ES-I3 (cell line): ENCODE data around the gene IWS1.
"Not testable (repeated sequence)": the region's sequence is repeated elsewhere in the genome, so short reads cannot be mapped to it uniquely, and the experiment has no call there.

Experiments
- H3K36me3 ChIP-seq: 2 replicates; pipeline ENCODE4 v1.6.1; 2013; ENCODE audit warnings: mild to moderate bottlenecking, low read length, control low read depth, moderate library complexity; ENCODE audit not compliant: insufficient read depth
- H3K4me1 ChIP-seq: 2 replicates; pipeline ENCODE4 v1.6.1; 2013; ENCODE audit warnings: mild to moderate bottlenecking, control low read depth, low read length; ENCODE audit not compliant: insufficient read depth
- H3K9ac ChIP-seq: 2 replicates; pipeline ENCODE4 v1.6.1; 2013; ENCODE audit warnings: low read depth, mild to moderate bottlenecking, low read length, moderate library complexity
- H3K9me3 ChIP-seq: 2 replicates; pipeline ENCODE4 v1.6.1; 2013; ENCODE audit warnings: mild to moderate bottlenecking, low read length, moderate library complexity; ENCODE audit not compliant: control insufficient read depth, insufficient read depth

IWS1 gene

DNA sequence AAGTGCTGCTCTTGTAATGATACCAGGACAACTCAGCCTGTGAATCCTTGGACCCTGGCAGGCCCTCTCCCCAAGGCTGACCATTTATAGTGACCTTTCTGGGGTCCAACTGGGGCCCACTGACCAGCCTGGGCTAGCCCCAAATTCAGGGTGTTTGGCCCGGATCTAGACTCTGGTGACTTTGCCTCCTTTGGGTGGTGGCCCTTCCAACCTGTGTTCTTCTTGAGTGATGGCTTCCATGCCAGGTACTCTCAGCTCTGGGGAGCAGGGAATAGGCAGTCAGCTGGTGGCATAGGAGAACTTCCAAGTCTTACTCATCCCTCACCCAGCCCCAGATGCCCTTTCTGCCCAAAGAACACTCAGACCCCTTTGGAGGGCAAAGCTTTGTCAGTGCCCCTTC is 19.5 kb upstream of the IWS1 start:
- H3K9me3 ChIP-seq = no peaks in the 10 kb centered on the region
- no peaks in the 10 kb centered on the region for H3K4me1 ChIP-seq
- no peak overlapping the region for H3K9ac ChIP-seq
- no peaks in the 10 kb centered on the region for H3K36me3 ChIP-seq

DNA sequence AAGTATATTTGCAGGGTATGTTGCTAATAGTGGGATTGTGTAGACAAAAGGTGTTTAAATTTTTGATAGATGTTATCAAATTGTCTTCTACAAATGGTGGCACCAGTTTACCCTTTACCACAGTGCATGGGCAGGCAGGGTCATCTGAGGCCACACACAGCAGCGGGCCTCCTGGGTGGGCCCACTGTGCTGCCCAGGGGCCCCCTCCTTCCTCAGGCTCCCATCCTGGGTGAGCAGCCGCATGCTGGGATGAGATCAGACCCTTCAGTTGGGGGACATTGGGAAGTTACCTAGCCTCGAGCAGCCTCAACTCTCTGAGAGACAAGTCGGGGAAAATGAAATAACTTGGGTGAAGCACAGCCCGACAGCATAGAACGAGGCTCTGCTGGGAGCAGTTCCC is 18.9 kb upstream of the IWS1 start:
- no peak overlapping the region for H3K9ac ChIP-seq
- no peaks in the 10 kb centered on the region for H3K4me1 ChIP-seq
- no peaks in the 10 kb centered on the region for H3K9me3 ChIP-seq
- no peaks in the 10 kb centered on the region for H3K36me3 ChIP-seq

DNA sequence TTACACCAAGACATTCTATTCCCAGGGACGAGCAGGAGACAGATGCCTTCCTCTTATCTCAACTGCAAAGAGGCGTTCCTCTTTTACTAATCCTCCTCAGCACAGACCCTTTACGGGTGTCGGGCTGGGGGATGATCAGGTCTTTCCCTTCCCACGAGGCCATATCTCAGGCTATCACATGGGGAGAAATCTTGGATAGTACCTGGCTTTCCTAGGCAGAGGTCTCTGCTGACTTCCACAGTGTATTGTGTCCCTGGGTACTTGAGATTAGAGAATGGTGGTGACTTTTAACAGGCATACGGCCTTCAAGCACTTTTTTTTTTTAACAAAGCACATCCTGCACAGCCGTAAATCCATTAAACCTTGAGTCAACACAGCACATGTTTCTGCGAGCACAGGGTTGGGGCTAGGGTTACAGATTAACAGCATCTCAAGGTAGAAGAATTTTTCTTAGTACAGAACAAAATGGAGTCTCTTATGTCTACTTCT is 16.8 kb upstream of the IWS1 start:
- H3K9ac ChIP-seq, H3K9me3 ChIP-seq, H3K36me3 ChIP-seq, H3K4me1 ChIP-seq: not testable (repeated sequence)

DNA sequence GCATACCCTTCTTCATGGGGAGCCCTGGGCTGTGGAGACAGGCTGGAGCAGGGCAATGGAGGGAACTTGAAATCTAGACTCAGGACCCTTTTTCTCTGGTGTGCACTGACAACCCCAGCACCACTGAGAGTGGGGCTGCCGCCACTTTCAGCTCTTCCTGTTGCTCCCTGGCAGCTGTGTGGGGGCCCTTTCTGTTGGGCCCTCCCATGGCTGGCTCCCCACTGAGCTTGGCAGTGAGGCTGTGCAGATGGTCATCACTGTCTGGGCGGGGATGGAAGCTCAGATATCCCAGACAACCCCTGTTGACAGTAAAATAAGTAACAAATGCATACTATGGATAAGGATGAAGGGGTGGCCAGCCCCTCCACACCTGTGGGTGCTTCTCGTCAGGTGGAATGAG is 15.9 kb upstream of the IWS1 start:
- no peaks in the 10 kb centered on the region for H3K36me3 ChIP-seq
- no peak overlapping the region for H3K9ac ChIP-seq
- no peaks in the 10 kb centered on the region for H3K4me1 ChIP-seq
- H3K9me3 ChIP-seq = no peaks in the 10 kb centered on the region

DNA sequence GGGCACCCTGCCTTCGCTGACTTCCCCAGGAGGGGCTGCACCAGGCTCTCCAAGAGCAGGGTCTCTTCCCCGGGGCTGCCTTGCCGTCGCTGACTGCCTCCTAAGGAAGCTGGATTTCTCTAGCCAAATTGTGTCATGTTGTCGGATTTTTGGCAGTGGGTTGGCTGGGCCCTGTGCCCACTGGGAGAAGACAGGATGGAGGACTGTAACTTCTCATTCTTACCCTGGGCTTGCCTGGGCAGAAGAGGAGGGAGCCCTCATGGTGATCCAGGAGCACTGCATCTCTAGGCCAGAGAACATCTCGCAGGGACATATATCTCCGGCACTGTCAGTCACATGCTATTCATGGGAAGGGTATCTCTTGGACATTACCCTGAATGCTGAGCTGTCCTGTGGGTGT is 15.5 kb upstream of the IWS1 start:
- Histone ChIP-seq H3K9me3 (no peaks in the 10 kb centered on the region), H3K9ac (no peak overlapping the region), H3K36me3 (no peaks in the 10 kb centered on the region), H3K4me1 (no peaks in the 10 kb centered on the region)

DNA sequence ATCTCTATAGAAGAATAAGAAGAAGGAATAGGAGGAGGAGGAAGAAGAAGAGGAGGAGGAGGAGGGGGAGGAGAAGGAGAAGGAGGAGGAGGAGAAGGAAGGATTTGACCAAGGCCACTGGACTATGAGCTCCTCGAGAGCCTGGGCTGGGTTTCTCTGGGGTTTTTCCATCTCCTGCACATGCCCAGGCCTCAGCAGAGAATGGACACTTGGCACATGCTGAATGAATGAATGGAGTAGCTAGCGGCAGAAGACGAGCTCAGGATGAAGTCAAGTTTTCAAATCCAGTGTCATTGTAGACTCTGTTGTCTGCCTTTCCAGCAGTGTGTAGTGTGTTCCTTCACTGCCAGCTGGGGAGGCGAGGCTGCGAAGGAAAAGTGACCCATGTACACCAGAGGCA is 11.4 kb upstream of the IWS1 start:
- no peak overlapping the region for H3K9ac ChIP-seq
- no peaks in the 10 kb centered on the region for H3K9me3 ChIP-seq
- H3K4me1 ChIP-seq = no peaks in the 10 kb centered on the region
- no peaks in the 10 kb centered on the region for H3K36me3 ChIP-seq

DNA sequence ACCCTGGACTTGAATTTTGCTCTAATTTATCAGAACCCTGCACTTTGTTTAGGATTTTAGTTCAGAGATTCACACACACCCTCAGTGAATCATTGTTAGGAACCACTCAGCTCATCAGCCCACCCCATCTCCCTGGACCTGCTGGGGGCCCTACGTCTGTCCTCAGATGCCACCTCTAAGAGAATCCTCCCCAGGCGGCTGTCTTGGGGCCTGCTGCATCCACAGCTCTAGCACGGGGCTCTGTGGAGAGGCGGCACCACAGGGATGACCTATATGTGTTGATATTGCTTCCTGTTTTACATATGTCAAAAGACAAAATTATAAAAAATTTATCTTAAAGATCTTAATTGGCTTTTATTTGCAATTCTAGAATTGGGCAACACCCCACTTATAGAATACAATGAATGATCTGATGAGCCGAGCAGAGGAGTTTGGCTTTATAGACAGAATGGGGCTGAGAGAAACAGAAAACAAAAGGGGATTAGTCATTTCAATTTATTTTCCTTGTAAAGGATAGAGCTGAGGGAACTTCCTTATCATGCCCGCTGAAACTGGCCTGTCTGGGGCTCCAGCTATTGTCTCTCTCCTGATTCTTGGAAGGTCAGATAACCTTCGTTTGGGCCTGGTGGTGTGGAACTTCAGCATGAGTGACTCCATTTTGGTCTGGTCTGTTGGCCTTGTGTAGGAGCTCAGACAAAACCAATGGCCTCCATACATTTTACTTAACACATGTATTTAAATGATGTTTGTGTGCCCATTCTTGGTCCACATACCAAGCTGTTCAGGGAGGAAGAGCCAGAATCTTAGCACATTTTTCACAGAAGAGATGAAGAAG is 10.6 kb upstream of the IWS1 start:
- H3K36me3 ChIP-seq = no peaks in the 10 kb centered on the region
- H3K9ac ChIP-seq = no peak overlapping the region
- H3K4me1 ChIP-seq = no peaks in the 10 kb centered on the region
- no peaks in the 10 kb centered on the region for H3K9me3 ChIP-seq

DNA sequence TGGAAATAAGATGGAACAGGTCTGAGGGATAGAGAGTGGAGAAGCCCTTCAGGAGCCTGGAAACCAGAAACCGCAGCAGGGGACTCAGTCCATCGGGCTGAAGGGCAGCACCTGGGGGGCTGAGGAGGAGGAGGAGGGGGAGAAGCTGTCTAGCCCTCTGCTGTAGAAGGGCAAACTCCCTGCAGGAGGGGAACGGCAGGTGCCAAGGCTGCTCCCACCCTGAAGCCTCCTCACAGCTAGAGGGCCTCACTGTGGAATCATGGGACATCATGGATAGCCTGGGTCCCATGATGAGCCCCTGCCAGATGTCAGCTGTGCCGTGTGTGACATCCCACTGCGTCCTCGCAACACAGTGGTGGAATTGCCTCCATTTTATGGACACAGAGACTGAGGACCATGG is 9.6 kb upstream of the IWS1 start:
- H3K9ac ChIP-seq = no peak overlapping the region
- H3K4me1 ChIP-seq = no peaks in the 10 kb centered on the region
- H3K9me3 ChIP-seq = no peaks in the 10 kb centered on the region
- H3K36me3 ChIP-seq = no peaks in the 10 kb centered on the region

DNA sequence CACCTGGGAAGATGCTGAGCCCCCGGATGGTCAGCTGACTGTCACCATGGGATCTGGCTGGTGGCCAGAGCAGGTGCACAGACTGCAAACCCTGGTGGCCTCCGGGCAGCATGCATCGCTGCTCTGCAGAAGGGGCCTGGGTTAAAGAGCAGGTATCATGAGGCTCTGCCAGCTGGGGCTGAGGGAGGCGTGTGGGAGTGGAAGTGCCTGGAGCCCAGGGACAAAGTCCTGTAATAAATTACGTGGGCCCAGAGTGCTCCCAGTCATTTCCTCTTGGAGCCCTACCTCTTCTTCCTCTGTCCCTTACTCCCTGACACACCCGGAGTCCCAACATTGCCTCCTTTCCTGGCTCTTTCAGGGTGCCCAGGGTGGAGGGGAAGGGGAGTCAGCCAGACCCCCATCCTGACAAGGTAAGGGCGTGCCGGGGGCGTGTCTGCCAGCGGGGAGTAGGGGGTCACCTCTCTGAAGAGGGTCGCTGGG is 9.2 kb upstream of the IWS1 start, which contains the start of gene MYO7B:
MYO7B (plus strand) TSS at position 262 of the 480 bp plus-strand sequence. CDS start 24,040 bp downstream, outside the sequence.
- no peak within 1 kb of the TSS for H3K9ac ChIP-seq
- no peaks in the 10 kb centered on the region for H3K9me3 ChIP-seq
- no peaks in the 10 kb centered on the region for H3K4me1 ChIP-seq
- H3K36me3 ChIP-seq = no peaks in the 10 kb centered on the region

DNA sequence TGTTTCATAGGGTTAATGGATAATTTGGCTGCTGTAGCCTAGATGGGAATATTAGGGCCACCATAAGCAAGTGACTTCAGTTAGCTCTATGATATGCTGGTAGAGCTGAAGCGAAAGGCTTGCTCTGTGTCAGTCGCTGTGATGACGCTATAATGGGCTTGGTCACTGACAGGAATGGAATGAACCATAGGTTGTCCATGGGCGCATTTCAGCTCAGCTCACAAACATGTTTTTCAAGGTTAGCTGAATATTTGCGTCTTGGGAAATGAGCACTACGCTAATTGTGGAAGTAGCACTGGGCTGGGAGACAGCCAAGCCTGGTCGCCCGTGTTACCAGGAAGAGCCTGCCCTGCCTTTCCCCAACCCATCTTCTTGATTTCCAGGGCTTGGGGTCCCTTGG is 6.0 kb upstream of the IWS1 start:
- H3K4me1 ChIP-seq = peaks cover 13% of the 10 kb centered on the region; the same call in 1 of the 2 replicates
- no peaks in the 10 kb centered on the region for H3K36me3 ChIP-seq
- H3K9me3 ChIP-seq = no peaks in the 10 kb centered on the region
- no peak overlapping the region for H3K9ac ChIP-seq

DNA sequence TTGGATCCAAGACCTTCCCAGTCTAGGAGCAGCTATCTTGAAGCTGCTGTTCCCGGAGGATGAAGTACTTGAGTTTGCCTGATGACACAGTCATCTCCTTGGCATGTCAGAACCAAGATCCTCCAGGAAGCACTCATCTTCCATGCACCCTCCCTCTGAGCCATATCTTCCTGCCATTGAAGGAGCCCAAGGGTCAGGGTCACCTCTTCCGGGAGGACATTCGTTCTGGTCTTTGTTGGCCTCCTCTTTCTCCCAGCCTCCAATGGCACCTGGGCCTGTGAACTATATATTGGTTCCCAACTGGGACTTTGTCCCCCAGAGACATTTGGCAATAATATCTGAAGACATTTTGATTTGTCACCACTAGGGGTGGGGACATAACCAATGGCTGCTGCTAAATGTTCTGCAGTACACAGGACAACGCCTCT is 4.9 kb upstream of the IWS1 start:
- Histone ChIP-seq H3K4me1 (peaks cover 15% of the 10 kb centered on the region; the same call in 1 of the 2 replicates), H3K36me3 (no peaks in the 10 kb centered on the region), H3K9ac (no peak overlapping the region), H3K9me3 (no peaks in the 10 kb centered on the region)

DNA sequence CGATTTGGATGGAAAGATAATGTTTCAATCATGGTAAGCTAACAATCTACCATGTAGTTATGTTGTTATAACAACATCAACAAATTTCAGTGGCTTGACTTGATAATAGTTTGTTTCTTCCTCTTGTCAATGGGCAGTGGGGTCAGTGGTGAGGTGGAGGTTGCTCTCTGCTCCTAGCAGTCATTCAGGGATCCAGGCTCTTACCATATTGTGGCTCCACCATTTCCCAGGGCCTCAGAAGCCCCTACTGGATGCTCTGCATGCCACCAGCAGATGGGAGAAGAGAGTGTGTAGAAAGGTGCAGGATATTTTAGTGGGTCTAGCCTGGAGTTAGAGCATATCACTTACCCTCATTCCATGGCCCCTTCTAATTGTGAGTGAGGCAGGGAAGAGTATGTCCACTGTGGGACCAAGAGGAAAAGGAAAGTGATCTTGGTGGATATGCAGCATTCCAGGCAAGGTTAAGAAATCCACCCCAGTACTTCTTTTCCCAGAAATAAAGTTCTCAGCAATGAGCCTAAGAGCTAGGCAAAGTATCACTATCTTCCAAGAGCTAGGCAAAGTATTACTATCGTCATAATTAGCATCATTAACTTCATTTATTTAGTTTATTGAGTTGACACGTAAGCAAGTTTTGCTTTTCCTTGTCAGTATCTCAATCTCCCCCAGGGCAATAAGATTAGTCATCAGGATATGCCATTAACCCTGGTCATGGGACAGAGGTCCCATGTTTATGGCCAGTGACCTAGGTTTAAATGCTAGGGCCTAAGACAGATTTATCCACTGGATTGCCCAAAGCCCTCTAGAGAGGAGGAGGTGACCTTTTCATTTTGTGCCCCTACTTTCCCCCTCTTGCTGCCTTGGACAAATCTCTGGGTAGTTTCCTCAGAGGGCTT is 4.2 kb upstream of the IWS1 start:
- Histone ChIP-seq H3K9me3 (no peaks in the 10 kb centered on the region), H3K36me3 (no peaks in the 10 kb centered on the region), H3K9ac (no peak overlapping the region), H3K4me1 (peaks cover 15% of the 10 kb centered on the region; the same call in 1 of the 2 replicates)

DNA sequence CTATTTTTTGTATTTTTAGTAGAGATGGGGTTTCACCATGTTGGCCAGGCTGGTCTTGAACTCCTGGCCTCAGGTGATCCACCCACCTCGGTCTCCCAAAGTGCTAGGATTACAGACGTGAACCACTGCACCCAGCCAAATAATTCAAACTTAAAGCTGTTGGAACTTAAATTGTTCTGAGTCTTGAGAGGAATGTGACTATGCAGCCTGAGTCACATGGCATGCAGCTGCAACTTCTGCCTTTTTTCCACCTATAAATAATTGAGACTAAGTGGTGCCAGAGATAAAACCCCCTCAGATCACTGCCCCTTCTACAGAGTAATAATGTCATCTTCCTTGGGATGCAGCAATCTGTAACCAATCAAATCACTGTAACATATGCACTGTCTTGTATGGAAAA is 3.1 kb upstream of the IWS1 start:
- H3K9me3 ChIP-seq, H3K9ac ChIP-seq, H3K36me3 ChIP-seq: not testable (repeated sequence)
- H3K4me1 ChIP-seq = peaks cover 15% of the 10 kb centered on the region; the same call in 1 of the 2 replicates

DNA sequence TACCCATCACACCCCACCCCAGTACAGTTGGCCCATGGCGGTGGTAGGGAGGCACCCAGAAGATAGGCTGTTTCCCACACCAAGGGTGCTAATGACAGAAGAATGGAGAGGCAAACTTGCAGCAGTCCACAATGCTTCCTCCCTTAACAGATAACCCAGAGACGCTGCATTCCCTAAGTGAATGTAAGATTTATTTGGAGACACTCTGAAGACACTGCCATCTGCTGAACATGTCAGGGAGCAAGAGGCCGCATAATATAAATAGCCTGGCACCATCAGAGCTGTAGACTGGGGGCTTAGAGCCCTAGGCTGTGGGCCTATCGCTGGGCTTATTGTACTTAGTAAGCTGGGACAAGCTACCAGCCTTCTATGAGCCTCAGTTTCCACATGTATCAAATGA is 2.2 kb upstream of the IWS1 start:
- Histone ChIP-seq H3K36me3 (no peaks in the 10 kb centered on the region; the same call in 1 of the 2 replicates), H3K4me1 (peaks cover 15% of the 10 kb centered on the region; the same call in 1 of the 2 replicates), H3K9ac (no peak overlapping the region), H3K9me3 (no peaks in the 10 kb centered on the region)
